GM19372 (cell line): ENCODE results near the gene SKA3.
"Not testable (repeated sequence)": the region's sequence is repeated elsewhere in the genome, so short reads cannot be mapped to it uniquely, and the experiment has no call there.

Source experiments
- ATAC-seq: cut with Tn5 transposase; IDR thresholded peaks from one replicate; pipeline ENCODE4 v1.9.1; 2021; ENCODE audit warnings: mild to moderate bottlenecking, low read depth, moderate library complexity; ENCODE audit not compliant: unreplicated experiment

Gene SKA3

DNA sequence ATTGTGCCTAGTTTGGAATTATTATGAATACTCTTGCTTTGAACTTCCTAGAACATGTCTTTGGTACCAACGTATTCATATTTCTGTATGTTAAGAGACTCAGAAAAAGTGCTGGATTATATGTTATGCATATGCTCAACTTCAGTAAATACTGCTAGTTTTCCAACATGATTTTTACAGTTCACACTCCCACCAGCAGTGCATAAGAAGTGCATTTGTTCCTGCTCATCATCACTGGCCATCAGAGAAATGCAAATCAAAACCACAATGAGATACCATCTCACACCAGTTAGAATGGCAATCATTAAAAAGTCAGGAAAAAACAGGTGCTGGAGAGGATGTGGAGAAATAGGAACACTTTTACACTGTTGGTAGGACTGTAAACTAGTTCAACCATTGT, 2.6 kb downstream of the SKA3 start:
- not testable (repeated sequence) for ATAC-seq

DNA sequence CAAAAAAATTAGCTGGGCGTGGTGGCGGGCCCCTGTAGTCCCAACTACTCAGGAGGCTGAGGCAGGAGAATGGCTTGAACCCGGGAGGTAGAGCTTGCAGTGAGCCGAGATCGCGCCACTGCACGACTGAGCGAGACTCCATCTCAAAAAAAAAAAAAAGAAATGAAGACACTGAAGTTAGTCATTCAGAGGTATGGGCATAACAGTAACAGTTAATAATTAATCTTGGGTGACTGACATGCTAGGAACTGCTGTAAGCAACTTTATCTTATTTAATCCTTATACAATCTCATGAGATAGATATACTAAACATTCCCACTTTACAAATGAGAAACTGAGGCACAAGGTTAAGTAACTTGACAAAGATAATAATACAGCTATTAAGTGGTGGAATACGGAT, 4.9 kb downstream of the SKA3 start:
- no peak for ATAC-seq

DNA sequence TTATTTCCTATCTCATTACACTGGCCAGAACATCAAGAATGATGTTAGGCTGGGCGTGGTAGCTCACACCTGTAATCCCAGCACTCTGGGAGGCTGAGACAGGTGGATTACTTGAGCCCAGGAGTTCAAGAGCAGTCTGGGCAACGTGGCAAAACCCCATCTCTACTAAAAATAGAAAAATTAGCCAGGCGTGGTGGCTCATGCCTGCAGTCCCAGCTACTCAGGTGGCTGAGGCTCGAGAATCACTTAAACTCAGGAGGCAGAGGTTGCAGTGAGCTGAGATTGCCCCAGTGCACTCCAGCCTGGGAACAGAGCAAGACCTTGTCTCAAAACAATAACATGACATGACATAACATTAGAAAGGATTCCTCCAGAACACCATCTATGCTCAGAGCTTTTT, 10.7 kb downstream of the SKA3 start:
- ATAC-seq: not testable (repeated sequence)

DNA sequence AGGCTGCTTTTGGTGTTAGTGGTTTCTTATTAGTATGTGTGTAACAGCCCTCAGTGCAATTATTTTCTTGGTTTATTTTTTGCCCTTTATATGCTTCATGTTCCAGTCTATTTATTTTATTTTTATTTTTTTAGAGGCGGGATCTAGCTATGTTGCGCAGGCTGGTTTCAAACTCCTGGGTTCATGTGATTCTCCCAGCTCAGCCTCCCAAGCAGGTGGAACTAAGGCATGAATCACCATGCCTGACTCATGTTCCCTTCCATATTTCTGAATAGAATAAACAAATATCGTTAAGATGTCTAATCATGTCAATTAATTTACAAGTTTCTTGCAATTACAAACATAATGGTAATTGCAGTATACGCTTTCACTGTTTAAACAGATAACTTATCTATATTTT, 11.7 kb downstream of the SKA3 start:
- ATAC-seq: no peak

DNA sequence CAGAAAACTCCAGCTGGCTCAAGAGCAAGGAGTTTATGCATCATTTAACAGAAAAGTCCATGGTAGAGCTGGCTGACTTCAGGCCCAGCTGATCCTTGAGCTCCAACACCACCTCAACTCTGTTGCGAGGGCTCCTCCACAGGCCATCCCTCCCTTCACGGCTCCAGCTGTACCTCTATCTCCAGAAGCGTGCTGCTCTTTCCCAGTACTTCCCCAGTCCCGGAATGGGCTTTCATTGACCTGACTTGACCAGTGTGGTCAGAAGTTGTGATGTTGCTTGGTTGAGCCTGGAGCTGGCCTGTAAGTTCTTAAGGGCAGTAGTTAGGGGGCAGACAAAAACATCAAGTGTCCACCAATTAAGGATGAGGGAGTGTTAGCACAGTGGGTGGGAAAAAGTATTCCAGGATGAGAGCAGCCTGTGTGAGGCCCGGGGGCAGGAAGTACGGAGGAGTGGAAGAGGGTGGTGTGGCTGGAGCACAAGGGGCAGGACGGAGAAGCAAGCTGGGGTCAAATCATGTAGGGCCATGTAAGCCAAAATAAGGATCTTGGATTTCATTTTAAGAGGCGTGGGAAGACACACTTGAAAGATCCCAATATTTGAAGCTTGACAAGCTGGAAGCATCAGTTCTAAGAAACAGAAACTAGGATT, 24.0 kb downstream of the SKA3 start:
- no peak for ATAC-seq

DNA sequence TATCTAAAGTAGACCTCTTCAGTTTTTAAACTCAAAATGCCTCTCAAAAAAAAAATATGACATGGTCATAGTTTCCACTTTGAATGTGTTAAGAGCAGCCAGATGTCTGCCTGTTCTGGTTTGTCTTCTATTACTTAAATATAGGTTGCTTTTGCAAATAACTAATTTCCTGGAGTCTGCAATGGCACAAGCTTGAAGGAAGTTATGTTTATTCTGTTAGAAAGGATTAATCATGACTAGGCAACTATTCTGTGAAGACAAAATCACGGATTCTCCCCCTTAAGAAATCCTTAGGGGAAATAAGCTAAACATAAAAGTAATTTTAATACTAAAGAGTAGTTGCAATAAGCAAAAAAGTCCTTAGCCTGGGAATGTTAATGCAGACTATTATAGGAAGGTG, 26.3 kb downstream of the SKA3 start:
- no peak for ATAC-seq

DNA sequence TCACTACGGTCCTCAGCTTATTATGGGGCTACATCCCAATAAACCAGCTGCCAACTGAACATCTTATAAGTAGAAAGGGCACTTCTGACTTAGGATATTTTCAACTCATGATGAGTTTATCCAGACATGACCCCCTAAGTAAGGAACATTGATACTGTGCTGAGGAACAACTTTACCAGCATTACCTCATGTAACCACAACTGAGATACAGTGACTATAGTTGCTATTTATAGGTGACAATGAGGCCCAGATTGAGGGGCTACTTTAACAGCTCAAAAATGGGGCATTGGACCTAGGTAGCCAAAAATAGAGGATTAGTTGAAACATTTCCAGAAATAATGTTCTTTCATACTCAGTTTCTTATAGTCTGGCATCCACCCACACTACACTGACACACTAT, 26.8 kb downstream of the SKA3 start:
- no peak for ATAC-seq

DNA sequence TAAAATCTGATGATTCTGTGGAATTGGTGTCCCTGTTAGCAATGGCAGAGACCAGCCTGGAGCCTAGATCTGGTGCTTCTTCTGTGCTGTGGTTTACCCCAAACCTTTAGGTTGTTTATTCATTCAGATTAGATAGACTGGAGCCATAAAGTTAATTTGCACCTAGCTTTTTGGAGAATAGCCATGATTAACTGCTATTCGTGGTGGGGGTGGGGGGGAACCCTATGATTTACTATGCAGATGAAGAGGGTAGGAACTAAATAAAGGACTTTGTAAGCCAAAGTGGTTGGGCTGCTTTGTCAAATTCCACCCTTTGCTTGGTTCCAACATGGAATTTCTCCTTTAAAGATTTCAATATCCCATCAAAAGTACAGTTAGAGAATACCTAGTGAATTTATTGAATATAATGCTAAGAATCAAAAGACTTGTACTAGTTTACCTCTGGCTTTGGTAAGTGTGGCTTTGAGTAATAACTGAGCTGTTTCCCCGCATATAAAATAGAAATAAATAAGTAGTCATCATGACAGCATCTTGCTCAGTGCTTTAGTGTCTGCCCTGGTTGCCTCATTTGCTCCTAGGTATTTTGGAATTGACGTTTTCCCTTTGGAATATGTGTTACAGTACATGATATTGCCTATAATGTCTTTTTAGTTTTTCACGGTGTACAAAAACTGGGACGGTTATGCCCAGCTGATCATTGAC, 27.6 kb downstream of the SKA3 start:
- no peak for ATAC-seq

DNA sequence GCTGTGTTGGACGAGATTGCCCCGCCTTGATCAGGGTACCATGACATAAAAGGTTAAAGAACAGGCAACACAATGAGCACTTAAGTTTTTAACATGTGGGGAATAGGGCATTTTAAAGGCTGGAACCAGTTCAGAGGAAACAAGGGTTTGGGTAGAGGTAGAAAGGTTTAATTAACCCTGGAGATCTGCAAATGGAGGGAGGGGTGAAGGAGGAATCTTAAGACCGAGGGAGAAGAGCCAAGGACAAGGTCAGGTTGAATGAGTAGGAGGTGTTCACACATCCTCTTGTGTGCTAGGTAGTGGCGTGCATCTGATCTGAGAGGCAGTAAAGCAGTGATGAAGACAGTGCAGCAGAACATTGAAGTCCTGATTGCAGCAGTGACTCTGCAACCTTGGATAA, 28.5 kb downstream of the SKA3 start:
- no peak for ATAC-seq

DNA sequence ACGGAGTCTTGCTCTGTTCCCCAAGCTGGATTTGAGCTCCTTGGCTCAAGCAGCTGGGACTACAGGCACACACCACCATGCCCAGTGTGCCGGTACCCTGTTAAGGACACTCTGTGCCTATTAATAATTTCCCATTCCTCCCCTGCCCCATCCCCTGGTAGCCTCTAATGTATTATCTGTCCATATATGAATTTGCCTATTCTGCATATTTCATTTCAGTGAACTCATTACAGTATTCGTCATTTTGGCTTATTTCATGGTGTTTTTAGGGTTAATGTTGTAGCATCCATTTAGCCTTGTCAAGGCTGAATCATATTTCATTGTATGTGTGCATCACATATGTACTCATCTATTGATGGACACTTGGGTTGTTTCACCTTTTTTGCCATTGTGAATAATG, 33.6 kb downstream of the SKA3 start:
- no peak for ATAC-seq

DNA sequence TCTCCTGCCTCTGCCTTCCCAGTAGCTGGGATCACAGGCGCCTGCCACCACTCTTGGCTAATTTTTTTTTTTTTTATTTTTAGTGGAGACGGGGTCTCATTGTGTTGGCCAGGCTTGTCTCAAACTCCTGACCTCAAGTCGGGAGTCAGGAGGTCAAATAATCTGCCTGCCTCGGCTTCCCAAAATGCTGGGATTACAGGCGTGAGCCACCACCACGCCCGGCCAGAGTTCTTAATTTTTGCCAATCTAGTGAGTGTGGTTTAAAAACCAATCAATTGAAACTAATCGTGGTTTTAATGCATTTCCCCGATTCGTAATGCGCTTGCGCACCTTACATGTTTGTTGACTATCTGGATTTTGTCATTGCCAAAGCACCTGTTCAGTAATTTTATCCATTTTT, 37.0 kb downstream of the SKA3 start:
- ATAC-seq: no peak

DNA sequence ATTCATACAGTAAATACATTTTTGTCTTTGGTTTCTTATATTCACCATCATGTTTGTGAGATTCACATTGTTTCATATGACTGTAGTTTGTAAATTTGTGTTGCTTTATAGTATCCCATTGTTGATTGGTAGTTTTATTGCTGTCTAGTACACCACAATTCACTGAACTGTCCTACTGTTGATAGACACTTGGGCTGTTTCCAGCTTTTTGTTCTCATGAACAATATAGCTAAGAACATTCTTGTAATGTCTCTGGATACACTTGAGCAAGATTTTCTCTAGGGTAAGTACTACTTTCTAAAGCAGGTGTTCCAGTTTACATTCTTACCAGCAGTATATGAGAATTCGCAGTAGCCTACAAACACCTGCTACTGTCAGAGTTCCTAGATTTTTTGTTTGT, 37.8 kb downstream of the SKA3 start:
- no peak for ATAC-seq

DNA sequence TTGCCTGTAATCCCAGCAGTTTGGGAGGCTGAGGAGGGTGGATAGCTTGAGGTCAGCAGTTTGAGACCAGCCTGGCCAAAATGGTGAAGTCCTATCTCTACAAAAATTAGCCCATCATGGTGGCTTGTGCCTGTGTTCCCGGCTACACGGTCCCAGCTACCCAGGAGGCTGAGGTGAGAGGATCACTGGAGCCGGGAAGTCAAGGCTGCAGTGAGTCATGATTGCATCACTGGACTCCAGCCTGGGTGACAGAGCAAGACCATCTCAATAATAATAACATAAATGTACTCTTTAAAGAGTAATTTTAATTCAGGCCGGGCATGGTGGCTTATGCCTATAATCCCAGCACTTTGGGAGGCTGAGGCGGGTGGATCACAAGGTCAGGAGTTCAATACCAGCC, 38.7 kb downstream of the SKA3 start:
- no peak for ATAC-seq

DNA sequence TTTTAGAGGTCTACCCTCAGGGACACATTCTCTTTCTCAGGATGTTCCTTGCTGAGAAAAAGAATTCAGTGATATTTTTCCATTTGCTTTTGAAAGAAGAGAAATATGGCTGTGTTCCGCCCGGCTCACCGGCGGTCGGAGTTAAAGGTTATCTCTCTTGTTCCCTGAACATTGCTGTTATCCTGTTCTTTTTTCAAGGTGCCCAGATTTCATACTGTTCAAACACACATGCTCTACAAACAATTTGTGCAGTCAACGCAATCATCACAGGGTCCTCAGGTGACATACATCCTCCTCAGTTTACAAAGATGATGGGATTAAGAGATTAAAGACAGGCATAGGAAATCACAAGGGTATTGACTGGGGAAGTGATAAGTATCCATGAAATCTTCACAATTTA, 40.5 kb downstream of the SKA3 start:
- not testable (repeated sequence) for ATAC-seq

DNA sequence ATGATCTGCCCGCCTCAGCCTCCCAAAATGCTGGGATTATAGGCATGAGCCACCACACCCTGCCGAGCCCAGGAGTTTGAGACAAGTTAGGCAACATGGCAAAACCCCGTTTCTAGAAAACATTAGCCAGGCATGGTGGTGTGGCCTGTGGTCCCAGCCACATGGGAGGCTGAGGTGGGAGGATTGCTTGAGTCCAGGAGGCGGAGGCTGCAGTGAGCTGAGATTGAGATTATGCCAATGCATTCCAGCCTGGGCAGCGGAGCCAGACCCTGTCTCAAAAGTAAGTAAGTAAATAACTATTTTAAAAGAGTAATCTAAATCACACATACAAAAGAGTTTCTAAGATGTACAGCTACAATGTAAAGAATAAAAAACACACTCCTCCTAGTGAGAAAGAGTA, 41.9 kb downstream of the SKA3 start:
- no peak for ATAC-seq

DNA sequence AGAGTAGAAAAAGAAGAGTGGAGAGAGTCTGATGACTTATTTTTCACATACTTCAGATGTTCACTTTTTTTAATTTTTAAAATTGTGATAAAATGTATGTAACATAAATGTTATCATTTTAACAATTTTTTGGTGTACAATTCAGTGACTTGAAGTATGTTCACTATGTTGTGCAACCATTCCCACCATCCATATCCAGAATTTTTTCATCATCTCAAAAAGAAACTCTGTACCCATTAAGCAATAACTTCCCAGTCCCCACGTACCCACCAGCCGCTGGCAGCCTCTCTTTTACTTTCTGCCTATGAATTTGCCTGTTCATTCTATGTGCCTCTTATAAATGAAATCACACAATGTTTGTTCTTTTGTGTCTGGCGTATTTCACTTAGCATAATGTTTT, 43.3 kb downstream of the SKA3 start:
- ATAC-seq: no peak

DNA sequence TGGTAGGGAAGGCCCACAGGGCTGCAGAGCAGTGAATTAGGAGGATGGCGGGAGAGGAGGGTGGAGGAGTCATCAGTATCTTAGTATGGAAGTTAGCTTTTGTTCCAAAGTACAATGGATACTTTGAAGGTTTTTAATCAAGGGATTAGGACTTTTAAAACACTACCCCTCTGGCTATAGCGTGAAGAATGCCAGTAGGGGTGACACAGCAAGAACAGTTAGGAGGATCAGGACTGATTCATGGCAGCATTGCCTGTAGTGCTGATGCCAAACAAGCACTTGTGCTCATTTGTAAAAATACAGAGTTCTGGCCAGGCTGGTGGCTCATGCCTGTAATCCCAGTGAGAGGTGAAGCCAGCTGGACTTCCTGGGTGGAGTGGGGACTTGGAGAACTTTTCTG, 46.2 kb downstream of the SKA3 start:
- no peak for ATAC-seq

DNA sequence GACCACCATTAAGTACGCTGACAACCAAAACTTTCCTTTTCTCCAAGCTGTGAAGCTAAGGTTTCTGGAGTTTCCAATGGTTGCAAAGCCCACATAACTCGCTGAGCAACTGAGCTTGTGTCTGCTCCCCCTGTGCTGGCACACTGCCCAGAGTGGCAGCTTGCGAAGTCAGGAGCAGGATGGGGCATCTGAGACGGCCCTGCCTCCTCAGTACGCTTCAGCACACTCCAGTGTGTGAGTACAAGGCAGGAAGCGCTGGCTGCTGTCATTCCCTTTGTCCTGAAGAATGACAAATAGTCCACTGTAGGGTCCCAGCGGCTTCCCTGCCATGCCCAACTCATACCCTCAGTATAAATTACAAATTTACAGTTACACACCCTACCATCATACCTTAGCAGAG, 51.5 kb downstream of the SKA3 start:
- ATAC-seq: no peak

DNA sequence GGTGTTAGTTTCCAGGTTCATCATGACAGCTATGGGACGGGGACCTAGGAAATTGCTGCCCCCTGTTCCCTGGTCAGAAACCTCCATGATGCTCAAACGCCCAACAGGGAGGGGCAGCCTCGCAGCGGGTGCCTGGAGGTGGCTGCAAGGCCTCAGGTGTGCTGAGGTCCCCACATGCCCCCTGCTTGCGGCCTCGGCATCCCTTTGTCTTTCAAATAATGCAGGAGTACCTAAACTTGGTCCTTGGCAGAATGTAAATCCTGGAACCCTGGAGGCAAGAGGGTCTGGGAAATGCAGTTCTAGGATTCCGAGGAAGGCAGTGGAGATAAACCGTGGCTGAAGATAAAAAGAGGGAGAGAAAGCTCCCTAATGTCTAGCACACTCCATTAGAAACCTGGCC, 52.4 kb downstream of the SKA3 start:
- ATAC-seq: no peak

DNA sequence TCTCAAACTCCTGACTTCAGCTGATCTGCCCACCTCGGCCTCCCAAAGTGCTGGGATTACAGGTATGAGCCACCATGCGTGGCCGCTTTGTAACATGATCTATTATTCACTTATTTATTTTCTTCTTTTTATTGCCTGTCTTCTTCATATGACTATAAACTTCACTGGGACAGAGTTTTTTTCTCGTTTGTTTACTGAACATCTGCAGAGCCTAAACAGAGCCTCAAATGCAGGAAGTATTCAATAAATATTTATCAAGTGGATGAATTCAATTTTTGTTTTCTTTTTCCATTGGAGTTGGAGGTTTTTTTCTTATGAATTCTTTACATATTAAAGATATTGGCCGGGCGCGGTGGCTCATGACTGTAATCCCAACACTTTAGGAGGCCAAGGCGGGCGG, 54.7 kb downstream of the SKA3 start:
- no peak for ATAC-seq

DNA sequence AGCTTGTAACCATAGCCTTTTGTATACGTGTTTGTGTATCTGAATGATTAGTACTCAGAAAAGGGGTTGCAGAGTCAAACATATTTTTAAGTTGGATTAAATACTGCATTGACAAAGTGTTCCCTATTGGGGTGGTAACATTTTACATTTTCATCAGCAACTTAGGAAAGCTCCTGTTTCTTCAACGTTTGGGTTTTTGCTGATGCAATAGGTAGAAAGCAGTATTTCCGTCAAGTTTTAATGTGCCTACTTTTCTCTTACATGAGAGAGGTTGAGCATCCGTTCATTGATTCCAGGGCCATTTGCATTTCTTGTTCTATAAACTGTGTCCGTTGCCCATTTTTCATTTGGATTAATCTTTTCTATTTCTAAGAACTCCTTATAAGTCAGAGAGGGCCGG, 56.2 kb downstream of the SKA3 start:
- ATAC-seq: no peak

DNA sequence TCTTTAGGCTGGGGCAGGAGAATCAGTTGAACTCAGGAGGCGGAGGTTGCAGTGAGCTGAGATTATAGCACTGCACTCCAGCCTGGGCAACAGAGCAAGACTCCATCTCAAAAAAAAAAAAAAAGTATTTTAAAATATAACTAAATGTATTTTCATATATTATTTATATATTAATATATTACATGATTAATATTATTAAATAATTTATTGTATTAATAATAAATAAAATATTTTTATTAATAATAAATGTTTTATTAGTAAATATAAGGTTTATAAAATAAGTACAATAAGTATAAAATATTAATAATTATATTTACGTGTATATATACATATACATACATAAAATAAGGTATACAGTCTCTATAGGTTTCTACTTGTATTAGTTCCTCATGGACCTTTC, 56.8 kb downstream of the SKA3 start:
- no peak for ATAC-seq

DNA sequence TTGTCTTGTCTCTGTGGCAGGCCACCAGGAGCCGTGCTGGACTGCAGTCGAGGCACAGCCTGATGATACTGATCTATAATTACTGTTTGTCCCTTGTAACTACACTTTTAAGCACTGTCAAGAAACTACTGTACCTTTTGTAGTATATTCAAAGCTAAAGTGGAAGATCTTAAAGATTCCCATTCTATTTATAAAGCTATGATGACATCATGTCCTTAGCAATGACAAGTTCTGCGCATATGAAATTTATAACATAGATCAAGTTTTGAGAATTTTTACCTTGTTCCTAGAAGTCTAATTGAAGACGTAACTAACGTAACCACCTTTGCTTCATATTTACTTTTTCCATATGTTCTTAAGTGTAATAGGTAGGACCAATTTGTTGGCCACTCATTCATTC, 58.2 kb downstream of the SKA3 start:
- no peak for ATAC-seq
